Loucy (cell line): Measurements from ENCODE around the gene CHL1.

Experiments
- H2AFZ ChIP-seq: fragments of 200-600 bp; sonication (generic); 2 replicates; pipeline ENCODE4 v1.6.0; 2016; ENCODE audit warnings: antibody characterized with exemption, mild to moderate bottlenecking, low read length, moderate library complexity
- H3F3A ChIP-seq: fragments of 200-600 bp; 2 replicates; pipeline ENCODE4 v1.6.0; 2016; ENCODE audit warnings: antibody characterized with exemption, low read depth, mild to moderate bottlenecking
- H3K27me3 ChIP-seq: fragments of 200-600 bp; sonication (generic); 2 replicates; pipeline ENCODE4 v1.6.1; 2014; ENCODE audit warnings: low read length, mild to moderate bottlenecking; ENCODE audit not compliant: insufficient read depth, poor library complexity, severe bottlenecking
- H3K36me3 ChIP-seq: fragments of 200-600 bp; sonication (generic); 2 replicates; pipeline ENCODE4 v1.6.1; 2016; ENCODE audit warnings: low read length; ENCODE audit not compliant: insufficient read depth
- H3K4me1 ChIP-seq: fragments of 200-600 bp; sonication (generic); 2 replicates; pipeline ENCODE4 v1.5.1; 2014; ENCODE audit warnings: low read length, mild to moderate bottlenecking; ENCODE audit not compliant: insufficient read depth, poor library complexity, severe bottlenecking
- H3K4me2 ChIP-seq: fragments of 200-600 bp; sonication (generic); 2 replicates; pipeline ENCODE4 v1.6.0; 2014; ENCODE audit warnings: antibody characterized with exemption, low read length, low read depth, mild to moderate bottlenecking; ENCODE audit not compliant: poor library complexity, severe bottlenecking
- H3K4me3 ChIP-seq: fragments of 200-600 bp; sonication (generic); 2 replicates; pipeline ENCODE4 v1.5.1; 2014; ENCODE audit warnings: low read length, mild to moderate bottlenecking, mixed read lengths; ENCODE audit not compliant: poor library complexity, severe bottlenecking
- H3K79me2 ChIP-seq: fragments of 200-600 bp; sonication (generic); 2 replicates; pipeline ENCODE4 v1.6.1; 2014; ENCODE audit warnings: low read length; ENCODE audit not compliant: insufficient read depth
- H3K9ac ChIP-seq: fragments of 200-600 bp; sonication (generic); 2 replicates; pipeline ENCODE4 v1.6.0; 2014; ENCODE audit warnings: mild to moderate bottlenecking, low read depth, low read length, moderate library complexity; ENCODE audit not compliant: poor library complexity, severe bottlenecking
- H3K9me2 ChIP-seq: fragments of 200-600 bp; sonication (generic); replicated peaks from 2 replicates; pipeline ENCODE4 v1.6.1; 2016; ENCODE audit warnings: low read depth, low read length, mixed read lengths
- H3K9me3 ChIP-seq: fragments of 200-600 bp; sonication (generic); 2 replicates; pipeline ENCODE4 v1.6.1; 2014; ENCODE audit warnings: mild to moderate bottlenecking, antibody characterized with exemption, low read length, low read depth; ENCODE audit not compliant: insufficient read depth
- H4K20me1 ChIP-seq: fragments of 200-600 bp; sonication (generic); 2 replicates; pipeline ENCODE4 v1.6.0; 2014; ENCODE audit warnings: antibody characterized with exemption, low read length, mild to moderate bottlenecking; ENCODE audit not compliant: insufficient read depth, poor library complexity, severe bottlenecking
- CTCF ChIP-seq: fragments of 200-600 bp; sonication (generic); conservative IDR thresholded peaks from 2 replicates; pipeline ENCODE4 v1.5.1; 2014; ENCODE audit warnings: mild to moderate bottlenecking, antibody characterized with exemption, low read length
- EZH2phosphoT487 ChIP-seq: fragments of 200-600 bp; IDR thresholded peaks from 2 replicates; pipeline ENCODE4 v1.6.1; 2018; ENCODE audit warnings: antibody characterized with exemption, mild to moderate bottlenecking, moderate library complexity, borderline replicate concordance

Gene CHL1

GRCh38 chr3:256501-256900, 59.9 kb downstream of the CHL1 start:
- H3K9me2 ChIP-seq: no peaks in the 10 kb centered on the region
- no peak overlapping the region for H3K4me2 ChIP-seq
- no peaks in the 10 kb centered on the region for H3K4me1 ChIP-seq
- no peaks in the 10 kb centered on the region for H4K20me1 ChIP-seq
- H3K27me3 ChIP-seq: no peaks in the 10 kb centered on the region
- no peaks in the 10 kb centered on the region for H3K79me2 ChIP-seq
- no peak for TF ChIP-seq CTCF
- no peak for TF ChIP-seq EZH2phosphoT487
- no peaks in the 10 kb centered on the region for H3K36me3 ChIP-seq
- H3F3A ChIP-seq: no peaks in the 10 kb centered on the region
- no peak overlapping the region for H3K4me3 ChIP-seq
- no peak overlapping the region for H2AFZ ChIP-seq
- H3K9me3 ChIP-seq: peaks cover 7% of the 10 kb centered on the region; the same call in 1 of the 2 replicates
- no peak overlapping the region for H3K9ac ChIP-seq

- no peak overlapping the region for H3K9ac ChIP-seq
- H3K36me3 ChIP-seq: no peaks in the 10 kb centered on the region
- H3K27me3 ChIP-seq: no peaks in the 10 kb centered on the region
- H3F3A ChIP-seq: no peaks in the 10 kb centered on the region
- H3K79me2 ChIP-seq: no peaks in the 10 kb centered on the region
- no peaks in the 10 kb centered on the region for H3K9me2 ChIP-seq
- H3K9me3 ChIP-seq: peaks cover 7% of the 10 kb centered on the region; the same call in 1 of the 2 replicates
- H3K4me2 ChIP-seq: no peak overlapping the region
- TF ChIP-seq CTCF (no peak), EZH2phosphoT487 (no peak)
- no peaks in the 10 kb centered on the region for H4K20me1 ChIP-seq
- H3K4me3 ChIP-seq: no peak overlapping the region
- H3K4me1 ChIP-seq: no peaks in the 10 kb centered on the region
- H2AFZ ChIP-seq: no peak overlapping the region
These were observed 61.3 kb downstream of the CHL1 start for GRCh38 chr3:257826-258225.

GRCh38 chr3:260898-261297, 64.3 kb downstream of the CHL1 start:
- Histone ChIP-seq H3F3A (no peaks in the 10 kb centered on the region), H2AFZ (no peak overlapping the region), H3K4me3 (no peak overlapping the region), H3K9me3 (peaks cover 8% of the 10 kb centered on the region; the same call in 1 of the 2 replicates), H4K20me1 (no peaks in the 10 kb centered on the region), H3K79me2 (no peaks in the 10 kb centered on the region), H3K36me3 (no peaks in the 10 kb centered on the region), H3K9me2 (no peaks in the 10 kb centered on the region), H3K4me2 (no peak overlapping the region), H3K9ac (no peak overlapping the region), H3K27me3 (no peaks in the 10 kb centered on the region), H3K4me1 (no peaks in the 10 kb centered on the region)
- TF ChIP-seq CTCF: no peak
- no peak for TF ChIP-seq EZH2phosphoT487
